H9 (cell line): Measurements from ENCODE around the gene SUPT20H. TPM values are rescaled to one million over a fixed set of nuclear protein-coding genes. Genes with fewer than 3 reads are reported as not detected.

Experiments
- DNase-seq: peaks from one replicate; pipeline ENCODE4 v3.0.0-alpha.2; 2017
- H2AFZ ChIP-seq: one replicate; pipeline ENCODE4 v1.6.1; 2013; ENCODE audit warnings: mild to moderate bottlenecking, low read length, control low read depth, moderate library complexity
- H2AK5ac ChIP-seq: 2 replicates; pipeline ENCODE4 v1.6.1; 2013; ENCODE audit warnings: low read length, control low read depth, mixed read lengths; ENCODE audit not compliant: insufficient read length
- H2BK120ac ChIP-seq: one replicate; pipeline ENCODE4 v1.6.1; 2013; ENCODE audit warnings: low read depth, mild to moderate bottlenecking, low read length, control low read depth, inconsistent platforms; ENCODE audit not compliant: poor library complexity, severe bottlenecking
- H2BK12ac ChIP-seq: 2 replicates; pipeline ENCODE4 v1.6.1; 2013; ENCODE audit warnings: low read length, control low read depth, mixed read lengths, low read depth; ENCODE audit not compliant: insufficient read length
- H2BK15ac ChIP-seq: 2 replicates; pipeline ENCODE4 v1.6.1; 2013; ENCODE audit warnings: low read depth, low read length, control low read depth
- H2BK20ac ChIP-seq: one replicate; pipeline ENCODE4 v1.6.1; 2013; ENCODE audit warnings: low read depth, mild to moderate bottlenecking, low read length, control low read depth, inconsistent platforms; ENCODE audit not compliant: poor library complexity, severe bottlenecking
- H2BK5ac ChIP-seq: 2 replicates; pipeline ENCODE4 v1.6.1; 2013; ENCODE audit warnings: low read length, control low read depth, mixed read lengths; ENCODE audit not compliant: insufficient read length
- H3K14ac ChIP-seq: 2 replicates; pipeline ENCODE4 v1.6.1; 2013; ENCODE audit warnings: low read length, control low read depth; ENCODE audit not compliant: insufficient read depth
- H3K18ac ChIP-seq: 2 replicates; pipeline ENCODE4 v1.6.1; 2013; ENCODE audit warnings: low read depth, mild to moderate bottlenecking, mixed read lengths, low read length, control low read depth; ENCODE audit not compliant: insufficient read length
- H3K23ac ChIP-seq: 2 replicates; pipeline ENCODE4 v1.6.1; 2013; ENCODE audit warnings: low read length, control low read depth, mixed read lengths, low read depth; ENCODE audit not compliant: insufficient read length
- H3K23me2 ChIP-seq: 2 replicates; pipeline ENCODE4 v1.6.1; 2013; ENCODE audit warnings: low read depth, mild to moderate bottlenecking, mixed read lengths, low read length, control low read depth; ENCODE audit not compliant: insufficient read length, poor library complexity, severe bottlenecking
- H3K27ac ChIP-seq: 2 replicates; pipeline ENCODE4 v1.5.1; 2013; ENCODE audit warnings: low read length, control low read depth, mixed read lengths, low read depth; ENCODE audit not compliant: insufficient read length
- H3K27me3 ChIP-seq: 2 replicates; pipeline ENCODE4 v1.6.1; 2013; ENCODE audit warnings: low read length, control low read depth, inconsistent platforms; ENCODE audit not compliant: insufficient read depth
- H3K4ac ChIP-seq: 2 replicates; pipeline ENCODE4 v1.6.1; 2013; ENCODE audit warnings: low read depth, mild to moderate bottlenecking, control low read depth, inconsistent platforms, low read length, moderate library complexity
- H3K4me1 ChIP-seq: 2 replicates; pipeline ENCODE4 v1.6.1; 2013; ENCODE audit warnings: low read length, control low read depth, inconsistent platforms; ENCODE audit not compliant: insufficient read depth
- H3K4me2 ChIP-seq: 2 replicates; pipeline ENCODE4 v1.6.1; 2013; ENCODE audit warnings: low read length, control low read depth, mixed read lengths; ENCODE audit not compliant: insufficient read length, insufficient read depth
- H3K56ac ChIP-seq: 2 replicates; pipeline ENCODE4 v1.6.1; 2013; ENCODE audit warnings: low read depth, mild to moderate bottlenecking, mixed read lengths, low read length, control low read depth; ENCODE audit not compliant: insufficient read length
- H3K79me1 ChIP-seq: 2 replicates; pipeline ENCODE4 v1.6.1; 2013; ENCODE audit warnings: low read depth, mild to moderate bottlenecking, moderate library complexity, low read length, control low read depth, inconsistent platforms; ENCODE audit not compliant: insufficient read depth, poor library complexity, severe bottlenecking
- H3K79me2 ChIP-seq: 2 replicates; pipeline ENCODE4 v1.6.1; 2013; ENCODE audit warnings: low read length, control low read depth, inconsistent platforms; ENCODE audit not compliant: insufficient read depth
- H3K9ac ChIP-seq: 2 replicates; pipeline ENCODE4 v1.6.1; 2013; ENCODE audit warnings: low read length, control low read depth, mixed read lengths; ENCODE audit not compliant: insufficient read length; ENCODE audit errors: extremely low read depth
- H3K9me3 ChIP-seq: one replicate; pipeline ENCODE4 v1.6.1; 2013; ENCODE audit warnings: low read depth, low read length, inconsistent platforms; ENCODE audit not compliant: control insufficient read depth
- H3T11ph ChIP-seq: one replicate; pipeline ENCODE4 v1.6.1; 2013; ENCODE audit warnings: mild to moderate bottlenecking, low read length, control low read depth, inconsistent platforms
- H4K20me1 ChIP-seq: one replicate; pipeline ENCODE4 v1.6.1; 2013; ENCODE audit not compliant: control insufficient read depth, insufficient read length, insufficient read depth
- H4K5ac ChIP-seq: 2 replicates; pipeline ENCODE4 v1.6.1; 2013; ENCODE audit warnings: low read depth, mild to moderate bottlenecking, mixed read lengths, low read length, control low read depth; ENCODE audit not compliant: insufficient read length
- H4K8ac ChIP-seq: replicated peaks from 2 replicates; pipeline ENCODE4 v1.6.1; 2013; ENCODE audit warnings: low read length, control low read depth, mixed read lengths, low read depth; ENCODE audit not compliant: insufficient read length
- H4K91ac ChIP-seq: 2 replicates; pipeline ENCODE4 v1.6.1; 2013; ENCODE audit warnings: low read depth, mild to moderate bottlenecking, moderate library complexity, mixed read lengths, low read length, control low read depth; ENCODE audit not compliant: insufficient read length
- H3K27ac Mint-ChIP-seq, 3 experiments: 2 replicates in 2 of 3; 3 replicates in 1 of 3; pipeline ENCODE4 v1.8.0; 2020 to 2021; ENCODE audit warnings: mixed read lengths in 3 of 3, mild to moderate bottlenecking in 1 of 3, moderate library complexity in 1 of 3
- H3K27me3 Mint-ChIP-seq: 2 replicates; pipeline ENCODE4 v1.8.0; 2021; ENCODE audit warnings: low read depth, mild to moderate bottlenecking, moderate library complexity, mixed read lengths
- H3K36me3 Mint-ChIP-seq, 3 experiments: 2 replicates in 2 of 3; 3 replicates in 1 of 3; pipeline ENCODE4 v1.8.0; 2020 to 2021; ENCODE audit warnings: low read depth in 3 of 3, mixed read lengths in 3 of 3; ENCODE audit not compliant: insufficient read depth in 1 of 3
- H3K4me1 Mint-ChIP-seq, 2 experiments: 2 replicates each; pipeline ENCODE4 v1.8.0; 2020; ENCODE audit warnings: mixed read lengths in 2 of 2
- H3K4me3 Mint-ChIP-seq, 2 experiments: 2 replicates in 1 of 2; 3 replicates in 1 of 2; pipeline ENCODE4 v1.8.0; 2020 to 2021; ENCODE audit warnings: mild to moderate bottlenecking in 2 of 2, mixed read lengths in 2 of 2, moderate library complexity in 1 of 2
- H3K9me3 Mint-ChIP-seq, 2 experiments: 2 replicates in 1 of 2; 3 replicates in 1 of 2; pipeline ENCODE4 v1.8.0; 2020; ENCODE audit warnings: mild to moderate bottlenecking in 2 of 2, mixed read lengths in 2 of 2, moderate library complexity in 1 of 2
- CTCF ChIP-seq: fragments of 200-600 bp; sonication (generic); conservative IDR thresholded peaks from 3 replicates; pipeline ENCODE4 v1.8.0; 2021; ENCODE audit warnings: antibody characterized with exemption, mild to moderate bottlenecking
- WGBS: extraction: QIAGEN DNeasy Blood & Tissue Kit; methylation state at CpG from one replicate; pipeline ENCODE4 v1.1.7; 2013; ENCODE audit warnings: missing lambda C conversion rate, low lambda C conversion rate, mixed read lengths; ENCODE audit not compliant: insufficient read length; ENCODE audit errors: extremely low coverage; 5-methylcytosine and 5-hydroxymethylcytosine counted together
- total RNA-seq: library from RNA; stranded (reverse); gene quantifications from 2 replicates; pipeline ENCODE4 v1.2.1, GENCODE V29; 2021

The SUPT20H gene
- total RNA-seq, 1 experiment from 2014 or later, result 59.5 TPM

- Histone ChIP-seq H2BK15ac (no peak overlapping the region), H4K20me1 (no peaks in the 10 kb centered on the region), H3K4me2 (no peak overlapping the region), H2BK20ac (no peak overlapping the region), H4K8ac (no peak overlapping the region), H2BK12ac (no peak overlapping the region), H2AFZ (no peak overlapping the region), H3T11ph (no peak overlapping the region), H3K4me1 (no peaks in the 10 kb centered on the region; the same call in 1 of the 2 replicates), H3K4ac (no peak overlapping the region), H3K14ac (no peak overlapping the region), H4K91ac (no peak overlapping the region), H3K79me2 (no peaks in the 10 kb centered on the region), H3K79me1 (no peaks in the 10 kb centered on the region), H3K9ac (no peak overlapping the region), H3K27me3 (no peaks in the 10 kb centered on the region), H3K9me3 (no peaks in the 10 kb centered on the region), H4K5ac (no peak overlapping the region), H2BK120ac (no peak overlapping the region), H2BK5ac (no peak overlapping the region), H3K23ac (no peak overlapping the region), H3K18ac (no peak overlapping the region), H3K23me2 (no peaks in the 10 kb centered on the region), H2AK5ac (no peak overlapping the region), H3K56ac (no peak overlapping the region), H3K27ac (no peak overlapping the region)
- no CpG with 5 or more reads among the region's 1 CpG for WGBS
- Mint-ChIP-seq H3K9me3 (no peaks in the 10 kb centered on the region), H3K27ac (peak overlapping the region in 2 of 3 experiments; percentile 27 to 63; a peak in 3 of 7 replicates), H3K4me3 (no peak overlapping the region), H3K36me3 (peaks cover 27 to 70% (median 59%) of the 10 kb centered on the region in 3 experiments; a peak in 6 of 7 replicates), H3K27me3 (no peaks in the 10 kb centered on the region), H3K4me1 (peaks cover 6% of the 10 kb centered on the region in 2 experiments)
- no peak for DNase-seq
- no peak for TF ChIP-seq CTCF
Measured at GRCh38 chr13:37010424-37010823, 49.1 kb downstream of the SUPT20H start.
